Superior temporal gyrus (tissue), 1 donor: Measurements from ENCODE around the gene ZMYND11.

Experiments
- DNase-seq: peaks from one replicate; pipeline ENCODE4 v3.0.0-alpha.2; 2016; ENCODE audit errors: extremely low spot score

Gene ZMYND11

DNA sequence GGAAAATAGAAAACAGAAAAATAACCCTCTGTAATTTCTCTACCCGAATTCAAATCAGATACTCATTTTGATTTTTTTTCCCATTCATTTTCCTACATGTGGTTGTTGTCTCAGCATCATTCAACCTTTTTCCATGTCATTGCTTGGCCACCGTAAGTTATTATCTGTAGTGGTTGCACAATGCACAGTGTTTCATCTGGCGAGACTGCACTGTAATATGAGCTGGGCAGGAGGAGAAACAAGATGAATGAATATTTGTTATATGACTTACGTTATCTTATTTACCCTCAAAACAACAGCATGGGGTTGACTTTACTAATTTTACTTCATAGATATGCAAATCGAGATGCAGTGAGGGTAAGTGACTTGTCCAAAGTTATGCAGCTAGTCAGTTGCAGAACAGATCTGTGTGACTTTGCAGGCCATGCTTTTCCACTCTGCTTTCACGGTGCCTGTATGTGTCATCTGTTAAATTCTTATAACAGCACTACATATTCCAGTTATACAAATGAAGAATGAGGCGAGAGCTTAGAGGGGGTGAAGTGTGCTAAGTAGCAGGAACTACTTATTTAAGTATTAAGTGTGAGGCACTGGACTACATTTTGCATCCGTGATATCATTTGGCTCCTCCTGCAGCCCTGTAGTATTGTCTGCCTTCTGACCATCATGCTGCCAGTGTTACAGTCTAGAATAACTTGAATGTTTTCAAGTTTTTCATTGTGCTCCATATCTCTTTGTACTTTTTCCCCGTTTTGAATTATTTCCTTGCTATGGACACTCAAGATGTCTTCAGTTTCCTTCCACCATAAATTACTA, 56.7 kb downstream of the ZMYND11 start:
- no peak for DNase-seq

DNA sequence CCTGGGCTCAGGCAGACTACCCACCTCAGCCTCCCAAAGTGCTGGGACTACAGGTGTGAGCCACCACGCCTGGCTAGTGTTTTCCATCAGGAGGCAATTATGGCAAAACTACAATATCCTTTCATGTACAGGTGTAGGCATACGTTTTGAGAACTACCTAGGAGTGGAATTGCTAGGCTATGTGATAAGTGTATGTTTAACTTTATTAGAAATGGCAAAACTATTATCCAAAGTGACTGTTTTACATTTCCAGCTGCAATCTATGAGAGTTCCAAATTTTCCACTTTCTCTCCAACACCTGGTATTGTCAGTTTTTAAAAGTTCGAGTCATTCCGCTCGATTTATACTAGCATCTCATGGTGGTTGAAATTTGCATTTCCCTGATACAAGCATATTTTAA, 59.0 kb downstream of the ZMYND11 start:
- DNase-seq: no peak

DNA sequence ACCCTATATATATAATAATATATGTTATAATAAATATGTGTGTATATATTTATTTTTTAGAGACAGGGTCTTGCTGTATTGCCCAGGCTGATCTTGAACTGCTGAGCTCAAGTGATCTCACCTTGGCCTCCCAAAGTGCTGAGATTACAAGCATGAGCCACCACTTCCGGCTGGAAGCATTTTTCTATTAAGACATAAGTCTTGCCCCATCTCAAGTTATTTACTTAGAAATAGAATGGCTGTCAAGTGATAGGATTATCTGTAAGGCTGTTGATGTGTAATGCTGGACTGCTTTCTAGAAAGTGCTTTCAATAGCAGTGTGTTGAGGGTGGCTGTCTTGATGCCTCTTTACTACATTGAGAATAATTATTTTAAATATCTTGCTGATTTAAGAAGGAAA, 65.2 kb downstream of the ZMYND11 start:
- DNase-seq: no peak

DNA sequence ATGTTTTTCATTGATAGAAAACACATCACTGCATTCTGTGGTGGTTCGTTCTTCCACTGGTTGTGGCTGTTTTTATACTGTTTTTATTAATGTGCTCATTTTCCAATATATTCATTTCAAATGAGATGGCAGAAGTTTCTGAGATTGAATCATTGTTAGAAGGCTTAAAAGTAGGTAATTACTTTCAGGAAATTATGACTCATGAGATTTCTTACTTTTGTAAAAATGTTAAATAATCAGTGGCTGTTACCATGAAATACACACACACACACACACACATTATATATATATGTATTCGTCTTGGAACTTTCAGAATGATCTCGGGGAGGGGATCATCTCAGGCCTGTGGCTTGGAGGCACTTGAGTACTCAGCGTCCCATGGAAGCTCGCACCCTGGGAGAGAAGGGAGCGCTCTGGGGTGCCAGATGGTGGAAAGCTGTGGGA, 66.1 kb downstream of the ZMYND11 start:
- DNase-seq: no peak

DNA sequence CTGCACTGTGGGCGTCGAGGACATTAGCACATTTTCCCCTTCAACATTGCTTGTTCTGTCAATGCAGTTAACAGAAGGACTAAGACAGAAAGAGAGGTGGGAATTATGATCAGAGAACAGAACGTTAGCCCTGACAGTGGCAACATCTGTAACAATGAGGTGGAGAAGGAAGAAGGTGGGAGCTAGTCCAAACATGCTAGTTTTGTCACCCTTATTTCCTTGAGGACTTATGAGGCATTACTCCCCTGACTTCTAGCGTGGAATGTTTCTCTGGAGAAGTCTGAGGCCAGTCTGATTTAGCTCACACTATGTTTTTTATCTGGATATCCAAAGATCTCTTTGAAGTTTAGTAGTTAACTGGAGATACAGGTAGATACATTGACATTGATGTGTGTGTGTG, 73.4 kb downstream of the ZMYND11 start:
- DNase-seq: no peak

DNA sequence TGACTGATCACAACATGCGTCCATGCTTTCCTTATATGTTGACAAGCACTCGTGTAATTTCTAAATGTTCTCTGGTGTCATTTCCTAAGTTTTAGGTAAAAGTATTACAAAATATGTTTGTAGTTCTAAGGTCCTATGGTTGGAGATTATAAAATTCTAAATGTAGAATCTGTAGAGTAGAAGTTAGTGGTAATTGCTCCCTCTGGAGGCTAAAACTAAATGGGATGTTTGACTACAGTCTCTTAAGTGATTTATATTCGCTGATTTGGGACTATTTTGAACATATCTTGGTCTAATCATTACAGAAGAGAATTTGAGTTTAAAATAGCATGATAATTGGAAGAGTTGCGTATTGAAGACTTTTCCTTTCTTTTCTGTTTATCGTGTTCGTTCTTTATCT, 74.1 kb downstream of the ZMYND11 start:
- no peak for DNase-seq

DNA sequence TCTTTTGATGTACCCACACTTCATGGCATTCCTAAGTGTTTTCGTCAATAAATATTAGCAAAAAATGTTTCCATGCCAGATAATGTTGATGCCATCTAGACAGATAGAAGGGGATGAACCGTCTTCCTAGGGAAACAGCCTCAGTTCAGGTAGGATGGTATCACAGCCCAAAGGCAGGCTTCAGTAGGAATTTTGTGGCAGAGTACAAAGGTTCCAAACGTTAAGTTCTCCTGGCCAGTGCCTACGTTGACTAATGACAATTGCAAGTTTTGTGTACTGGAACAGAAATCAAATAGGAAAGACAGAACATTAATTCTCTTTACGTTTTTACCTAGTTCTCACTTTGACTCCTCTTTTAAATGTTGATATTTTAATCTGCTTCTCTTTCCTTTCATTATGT, 75.0 kb downstream of the ZMYND11 start:
- DNase-seq: no peak

DNA sequence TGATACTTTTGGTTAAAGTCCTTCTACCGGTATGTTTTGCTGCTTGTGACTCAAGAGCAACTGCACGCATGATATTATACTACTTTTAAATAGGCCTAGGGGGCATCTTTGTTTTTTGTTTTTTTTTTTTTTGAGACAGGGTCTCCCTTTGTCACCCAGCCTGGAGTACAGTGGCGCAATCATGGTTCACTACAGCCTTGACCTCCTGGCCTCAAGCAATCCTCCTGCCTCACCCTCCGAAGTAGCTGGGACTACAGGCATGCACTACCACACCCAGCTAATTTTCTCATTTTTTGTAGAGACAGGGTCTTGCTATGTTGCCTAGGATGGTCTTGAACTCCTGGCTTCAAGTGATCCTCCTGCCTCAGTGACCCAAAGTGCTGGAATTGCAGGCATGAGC, 80.2 kb downstream of the ZMYND11 start:
- DNase-seq: no peak

DNA sequence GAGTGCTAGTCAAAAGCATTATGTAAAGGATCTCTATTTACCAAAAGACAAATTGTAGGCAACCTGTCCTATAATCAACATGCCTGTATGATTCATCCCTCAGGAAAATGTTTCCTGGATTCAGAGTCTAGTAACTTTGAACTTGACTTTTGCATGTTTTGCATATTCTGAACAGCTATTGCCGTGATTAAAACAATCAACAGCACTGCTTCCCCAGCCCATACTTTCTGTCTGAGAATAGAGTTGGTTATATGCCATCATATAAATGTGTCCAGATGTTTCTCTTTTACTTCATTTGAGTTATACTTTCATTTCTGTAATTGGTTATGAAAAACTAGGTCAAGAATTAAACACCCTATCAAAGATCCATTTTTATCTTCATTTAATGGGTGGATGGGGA, 83.5 kb downstream of the ZMYND11 start:
- no peak for DNase-seq

DNA sequence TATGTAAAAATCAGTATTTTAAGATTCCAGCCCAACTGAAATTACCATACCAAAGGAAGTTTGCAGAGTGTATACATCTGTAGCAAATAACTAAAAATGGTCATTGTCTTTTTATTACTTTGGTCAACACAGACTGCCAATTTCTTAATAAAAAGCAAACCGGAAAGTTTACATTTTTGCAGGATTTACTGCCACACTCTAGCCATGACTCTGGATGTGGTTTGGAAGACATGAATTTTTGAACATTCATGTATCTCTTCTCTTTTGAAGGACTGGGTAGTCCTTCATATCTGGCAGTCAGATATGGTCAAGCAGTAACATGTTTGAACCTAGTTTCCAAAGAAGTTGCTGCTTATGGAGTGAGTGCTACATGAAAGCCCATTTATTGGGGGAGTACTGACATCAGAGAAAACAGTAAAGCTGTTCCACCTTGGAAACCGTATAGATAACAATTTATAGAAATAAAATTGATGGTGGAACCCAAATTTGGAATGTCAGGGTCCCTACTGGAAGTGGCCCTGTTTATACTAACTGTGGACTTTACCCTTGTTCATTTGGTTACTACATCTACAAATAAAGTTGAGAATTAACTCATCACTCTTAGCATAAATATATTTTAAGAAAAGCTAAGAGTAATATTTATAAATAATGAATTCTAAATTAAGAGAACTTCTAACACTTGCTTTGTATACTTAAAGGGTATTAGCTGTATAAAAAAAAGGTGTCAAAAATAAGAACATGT, 84.6 kb downstream of the ZMYND11 start:
- no peak for DNase-seq

DNA sequence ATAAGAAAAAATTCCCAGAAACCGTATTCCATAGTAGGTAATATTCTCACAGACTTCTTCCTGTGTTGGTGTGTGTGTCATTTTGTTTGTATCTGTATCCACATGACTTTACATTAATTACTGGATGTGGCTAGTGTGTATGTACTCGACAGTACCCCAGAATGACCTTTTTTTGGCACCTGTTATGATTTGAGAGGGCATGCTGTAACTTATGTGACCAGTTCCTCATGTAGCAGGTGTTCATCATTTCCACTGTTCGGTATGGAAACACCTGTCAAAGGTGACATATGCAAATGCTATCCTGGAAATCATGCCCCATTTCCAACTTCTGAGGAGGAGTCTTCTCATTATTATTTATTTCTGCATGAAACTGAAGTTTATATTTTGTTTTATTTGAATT, 89.3 kb downstream of the ZMYND11 start:
- DNase-seq: no peak

DNA sequence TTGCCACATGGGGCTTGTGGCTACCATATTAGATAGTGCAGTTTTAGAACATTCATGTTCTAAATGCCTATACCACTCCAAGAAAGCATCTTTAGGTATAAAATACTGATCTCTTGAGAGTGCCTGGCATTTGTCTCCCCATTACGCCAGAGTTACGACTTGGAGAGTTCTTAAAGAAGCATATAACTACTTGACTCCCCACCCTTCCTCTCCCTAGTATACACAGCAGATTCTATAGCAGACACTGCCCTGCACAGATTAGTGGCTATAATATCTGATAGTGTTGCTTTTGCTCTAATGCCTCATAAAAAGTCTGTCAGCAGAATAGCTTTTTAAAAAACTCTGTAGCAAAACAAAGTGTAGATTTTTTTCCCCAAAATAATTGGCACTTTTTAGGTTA, 90.8 kb downstream of the ZMYND11 start:
- DNase-seq: no peak

DNA sequence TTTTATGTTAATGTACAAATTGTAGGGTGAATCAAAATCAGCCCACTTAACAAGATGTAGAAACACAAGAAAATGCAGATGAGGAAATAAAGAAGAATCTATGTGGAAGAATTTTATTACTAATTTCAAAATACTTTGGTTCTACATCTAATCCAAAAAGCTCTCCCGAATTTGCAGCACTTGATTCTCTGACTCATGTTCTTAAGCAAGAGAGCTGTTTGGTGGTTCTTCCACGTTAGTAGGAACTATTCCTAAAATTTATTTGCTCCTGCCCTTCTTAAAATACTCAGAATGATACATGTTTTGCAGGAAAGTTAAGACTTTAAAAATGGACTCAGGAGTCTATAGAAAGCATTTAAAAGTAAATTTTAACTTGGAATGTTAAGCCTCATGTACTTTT, 91.8 kb downstream of the ZMYND11 start:
- DNase-seq: no peak

DNA sequence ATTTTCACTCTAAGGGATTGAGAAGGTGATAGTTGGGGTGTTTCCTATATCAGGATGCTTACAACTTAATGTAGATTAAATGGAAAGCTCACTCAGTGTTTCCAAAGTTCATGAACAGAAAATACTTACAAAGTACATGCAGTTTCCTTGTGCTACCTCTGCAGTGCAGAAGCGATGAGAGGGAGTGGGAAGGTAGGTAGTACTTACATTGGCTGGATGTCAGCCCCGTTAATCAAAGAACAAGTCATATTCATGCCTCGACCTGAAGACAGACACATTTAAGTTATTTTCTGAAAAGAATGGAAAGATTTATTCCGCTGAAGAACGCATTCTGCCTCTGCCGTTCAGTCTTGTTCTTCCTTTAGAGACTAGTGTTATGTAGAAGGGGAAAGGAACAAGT, 93.1 kb downstream of the ZMYND11 start:
- no peak for DNase-seq

DNA sequence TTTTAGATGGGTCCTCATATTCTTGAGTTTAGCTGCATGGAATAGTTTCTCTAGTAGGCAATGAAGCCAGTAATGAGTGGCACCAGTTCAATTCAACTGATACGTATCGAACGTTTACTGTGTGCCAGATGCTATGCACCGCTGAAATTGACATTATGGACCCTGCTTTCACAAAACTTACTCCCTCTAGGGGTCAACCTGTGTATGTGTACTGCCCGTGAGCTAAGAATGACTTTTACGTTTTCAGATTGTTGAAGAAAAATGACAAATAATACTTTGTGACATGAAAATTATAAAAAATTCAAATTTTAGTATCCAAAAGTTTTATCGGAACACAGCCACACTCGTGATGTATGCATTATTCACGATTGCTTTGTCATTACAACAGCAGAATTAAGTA, 95.5 kb downstream of the ZMYND11 start:
- no peak for DNase-seq

DNA sequence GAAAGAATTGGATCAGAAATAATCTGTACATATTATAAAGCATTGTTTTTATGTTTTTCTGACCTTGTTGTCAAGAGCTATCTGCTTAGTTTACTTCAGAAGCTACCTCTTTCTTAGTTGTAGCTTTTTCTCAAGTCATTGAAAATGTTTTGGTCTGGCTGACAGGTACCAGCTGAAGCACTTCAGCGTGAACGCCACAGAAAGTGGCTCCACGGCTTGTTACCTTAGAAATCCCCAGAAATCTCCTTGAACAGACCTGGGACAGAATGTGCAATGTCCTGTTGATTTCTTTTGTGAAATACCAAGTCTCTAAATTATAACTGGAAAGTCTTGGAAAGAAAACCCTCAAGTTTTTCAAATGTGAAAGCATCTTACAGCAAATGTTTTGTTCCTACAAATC, 96.8 kb downstream of the ZMYND11 start:
- DNase-seq: no peak

DNA sequence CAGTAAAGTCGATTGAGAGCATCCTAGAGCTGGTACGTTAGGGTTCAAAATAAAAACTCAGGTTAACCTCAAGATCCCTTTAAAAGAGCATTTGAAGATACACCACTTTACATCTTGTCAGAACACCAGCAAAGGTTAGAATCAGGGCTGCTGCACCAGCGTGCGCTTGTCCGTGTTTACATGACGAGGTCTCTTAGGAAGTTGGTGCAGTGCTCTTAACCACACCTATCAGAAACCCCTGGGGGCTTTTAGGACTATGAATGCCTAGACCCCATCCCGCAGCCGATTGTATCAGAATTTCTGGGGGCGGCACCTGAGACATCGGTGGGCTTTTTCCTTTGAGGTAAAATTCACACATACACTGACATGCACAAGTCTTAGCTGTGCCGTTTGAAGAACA, 97.6 kb downstream of the ZMYND11 start:
- no peak for DNase-seq

DNA sequence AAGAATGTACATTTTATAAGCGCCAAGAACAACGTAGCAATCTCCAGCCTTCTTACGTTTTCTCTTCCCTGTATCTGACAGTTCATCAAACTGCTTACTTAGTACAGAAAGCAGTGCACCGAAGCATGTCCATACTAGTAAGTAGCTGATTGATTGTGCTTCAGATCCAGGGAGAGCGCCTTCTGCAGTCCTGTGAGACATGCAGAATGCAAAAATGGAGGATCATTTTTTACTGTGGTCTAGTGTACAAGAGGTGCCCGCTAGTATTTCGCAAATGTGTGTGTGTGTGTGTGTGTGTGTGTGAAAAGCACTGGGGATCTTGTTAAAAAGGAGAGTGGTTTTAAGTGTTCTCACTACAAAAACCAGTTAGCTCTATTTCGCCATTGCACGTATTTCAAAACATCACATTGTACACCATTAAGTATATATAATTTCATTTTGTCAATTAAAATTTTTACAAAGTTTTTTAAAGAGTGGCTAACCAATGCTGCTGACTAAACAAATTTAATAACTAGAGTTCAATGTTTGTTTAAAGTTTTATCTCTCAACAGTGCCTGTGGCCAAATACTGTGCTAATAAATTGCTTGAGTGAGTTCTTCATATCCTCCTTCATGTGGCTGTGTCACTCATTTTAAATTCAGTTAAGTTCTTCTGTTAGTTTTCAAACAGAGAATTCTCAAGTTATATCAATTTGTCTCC, 99.6 kb downstream of the ZMYND11 start:
- no peak for DNase-seq

DNA sequence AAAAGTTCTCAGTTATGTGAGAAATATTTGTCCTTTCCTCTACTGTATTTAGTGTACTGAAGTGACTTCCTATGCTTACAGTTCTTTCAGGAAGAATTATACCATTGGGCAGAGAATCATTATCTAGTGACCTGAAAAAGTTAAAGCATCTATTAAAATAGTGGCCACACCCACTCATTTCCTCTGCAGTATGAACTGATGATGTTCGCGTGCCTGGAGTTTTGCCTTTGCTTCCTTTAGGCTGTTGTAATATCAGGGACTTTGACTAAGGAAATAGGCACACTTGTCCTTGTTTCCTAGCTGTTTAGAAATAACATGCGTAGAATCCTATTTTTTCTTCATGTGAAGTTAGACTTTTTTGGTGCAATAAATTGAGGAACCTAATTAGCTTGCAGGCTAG, 100.7 kb downstream of the ZMYND11 start:
- DNase-seq: no peak

DNA sequence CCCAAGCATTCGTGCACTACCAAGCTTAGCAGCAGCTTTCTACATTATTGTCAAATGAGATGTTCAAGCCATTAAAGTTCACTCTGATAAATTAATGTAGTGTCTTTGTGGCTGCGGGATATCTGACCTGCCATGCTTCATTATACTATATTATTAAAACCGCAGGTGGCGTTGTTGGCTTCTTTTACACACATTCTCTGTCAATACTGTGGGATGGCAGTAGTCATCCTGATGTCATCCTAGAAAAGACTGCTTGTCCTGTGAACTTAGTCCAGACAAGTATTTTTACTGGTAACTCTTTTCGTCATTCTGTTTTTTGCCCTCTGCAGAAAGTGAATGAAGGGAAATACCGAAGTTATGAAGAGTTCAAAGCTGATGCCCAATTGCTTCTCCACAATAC, 103.9 kb downstream of the ZMYND11 start:
- no peak for DNase-seq

DNA sequence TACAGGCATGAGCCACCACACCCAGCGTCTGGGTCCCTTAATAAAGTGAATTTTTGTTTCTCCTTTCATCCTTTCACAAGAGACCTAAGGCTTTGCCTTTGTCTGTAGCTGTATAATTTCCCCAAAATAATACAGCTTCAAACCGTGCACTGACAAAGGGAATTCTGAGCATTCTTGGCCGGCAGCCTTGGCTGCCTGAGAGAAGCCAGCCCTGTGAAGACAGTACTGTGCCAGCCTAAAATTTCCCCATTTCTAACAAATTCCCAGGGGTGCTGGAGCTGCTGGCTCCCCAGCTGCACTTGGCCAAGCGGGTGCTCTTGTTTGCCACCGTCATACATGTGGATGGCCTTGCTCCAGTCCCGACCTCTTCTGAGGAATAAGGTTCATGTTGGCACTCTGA, 106.2 kb downstream of the ZMYND11 start:
- DNase-seq: peak; percentile 65

DNA sequence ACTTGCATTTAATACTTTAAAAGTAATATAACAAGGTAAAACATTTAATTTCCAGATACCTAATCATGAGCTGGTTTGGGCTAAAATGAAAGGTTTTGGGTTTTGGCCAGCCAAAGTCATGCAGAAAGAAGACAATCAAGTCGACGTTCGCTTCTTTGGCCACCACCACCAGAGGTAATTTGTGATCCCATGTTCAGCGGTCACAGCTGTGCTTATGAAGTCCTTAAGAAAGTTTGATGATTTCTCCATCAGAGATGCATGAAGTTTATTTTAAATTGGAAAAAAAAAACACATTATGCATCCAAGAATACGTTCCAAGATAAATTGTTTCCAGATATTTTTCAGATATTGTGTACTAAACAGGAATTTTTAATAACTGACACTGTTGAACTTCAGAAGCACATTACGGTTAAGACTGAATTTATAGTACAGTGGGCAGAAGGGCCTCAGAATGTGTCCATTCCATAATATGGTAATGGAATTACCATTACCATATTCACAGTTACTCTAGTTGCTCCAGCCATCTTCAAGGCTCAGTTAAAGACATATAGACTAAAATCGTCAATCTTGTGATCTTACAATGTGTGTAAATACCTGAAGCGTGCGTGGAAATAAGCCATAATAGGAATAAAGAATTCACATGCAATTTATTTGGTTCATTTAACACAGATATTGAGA, 106.8 kb downstream of the ZMYND11 start:
- DNase-seq: no peak
